CD4-positive, alpha-beta T cell (primary cell): ENCODE data around the gene NCAN. TPM values are rescaled to one million over a fixed set of nuclear protein-coding genes. Genes with fewer than 3 reads are reported as not detected.

Source experiments
- ATAC-seq: fragments of 200-7000 bp; cut with Tn5 transposase; one replicate; pipeline ENCODE4 v1.10.0; 2022; ENCODE audit warnings: mild to moderate bottlenecking; ENCODE audit not compliant: poor library complexity
- CTCF ChIA-PET: fragments of 350-600 bp; sonication (Branson Sonifier 250); formaldehyde crosslinking; loops from one replicate; lab custom pipeline; 2021; ENCODE audit warnings: antibody characterized with exemption, inconsistent platforms; lab: Charles Lee
- POLR2A ChIA-PET: fragments of 350-600 bp; sonication (Branson Sonifier 250); formaldehyde crosslinking; loops from one replicate; lab custom pipeline; 2021; ENCODE audit warnings: antibody characterized with exemption, inconsistent platforms; lab: Charles Lee
- DNase-seq, 14 experiments: peaks; one replicate each; pipeline ENCODE4 v3.0.0-alpha.2; 2013 to 2020; ENCODE audit warnings: mixed read lengths in 2 of 14
- H3K27ac ChIP-seq, 2 donors: one replicate each; pipeline versions ENCODE4 v1.5.1 to v1.7.0; 2013; ENCODE audit warnings: low read length in 2 of 2, low read depth in 1 of 2, mild to moderate bottlenecking in 1 of 2
- H3K27me3 ChIP-seq, 2 experiments: 1 replicate in 1 of 2; 2 replicates in 1 of 2; pipeline versions ENCODE4 v1.6.1 to v1.7.0; 2013; ENCODE audit warnings: low read length in 2 of 2, control low read depth in 1 of 2, mild to moderate bottlenecking in 1 of 2, moderate library complexity in 1 of 2; ENCODE audit not compliant: insufficient read depth in 2 of 2, control insufficient read depth in 1 of 2
- H3K36me3 ChIP-seq: one replicate; pipeline ENCODE4 v1.6.1; 2013; ENCODE audit warnings: low read length, control low read depth; ENCODE audit not compliant: insufficient read depth
- H3K4me1 ChIP-seq: one replicate; pipeline ENCODE4 v1.6.1; 2013; ENCODE audit warnings: low read length, control low read depth; ENCODE audit not compliant: insufficient read depth
- H3K4me3 ChIP-seq: one replicate; pipeline ENCODE4 v1.5.1; 2013; ENCODE audit warnings: mild to moderate bottlenecking, low read length, moderate library complexity
- H3K9me3 ChIP-seq, 2 experiments: 1 replicate in 1 of 2; 2 replicates in 1 of 2; pipeline versions ENCODE4 v1.6.1 to v1.7.0; 2013; ENCODE audit warnings: low read length in 2 of 2, mild to moderate bottlenecking in 2 of 2, control low read depth in 1 of 2, moderate library complexity in 1 of 2; ENCODE audit not compliant: control insufficient read depth in 1 of 2, insufficient read depth in 1 of 2
- H3K27ac Mint-ChIP-seq: one replicate; pipeline ENCODE4 v1.8.0; 2020; ENCODE audit warnings: mixed read lengths
- H3K27me3 Mint-ChIP-seq: one replicate; pipeline ENCODE4 v1.8.0; 2021; ENCODE audit warnings: mixed read lengths
- H3K36me3 Mint-ChIP-seq: one replicate; pipeline ENCODE4 v1.8.0; 2021; ENCODE audit warnings: low read depth, mixed read lengths
- H3K4me1 Mint-ChIP-seq: one replicate; pipeline ENCODE4 v1.8.0; 2021; ENCODE audit warnings: low read depth, mixed read lengths
- H3K4me3 Mint-ChIP-seq: one replicate; pipeline ENCODE4 v1.8.0; 2020; ENCODE audit warnings: mild to moderate bottlenecking, mixed read lengths
- H3K9me3 Mint-ChIP-seq: one replicate; pipeline ENCODE4 v1.8.0; 2020; ENCODE audit warnings: mixed read lengths
- intact Hi-C, 2 experiments: fragments of 100-400 bp; cut with DNase I in 1 of 2; cut with micrococcal nuclease in 1 of 2; formaldehyde crosslinking; loops; one replicate each; pipeline versions ENCODE4 v1.15.1 to v1.9.0; 2023 to 2025; cut with DNase I, micrococcal nuclease
- total RNA-seq, 174 experiments: library from RNA in 2 of 174; stranded (reverse) in 2 of 174; gene quantifications; one replicate each; pipeline ENCODE4 v1.2.3 and lab custom pipeline; 2021 to 2026
- TF ChIP-seq, protein P1 (sequence below): fragments of 200-600 bp; IDR thresholded peaks from one replicate; pipeline ENCODE4 v1.8.0; 2022; ENCODE audit warnings: antibody characterized with exemption, mild to moderate bottlenecking

NCAN gene
- total RNA-seq, 2 experiments from 2014 or later = not detected

GRCh38 chr19:19271828-19272599, 60.3 kb downstream of the NCAN start:
- Mint-ChIP-seq H3K27me3 (peaks cover 19% of the 10 kb centered on the region), H3K9me3 (no peaks in the 10 kb centered on the region), H3K27ac (no peak overlapping the region), H3K4me1 (peaks cover 7% of the 10 kb centered on the region), H3K36me3 (peaks cover 11% of the 10 kb centered on the region), H3K4me3 (no peak overlapping the region)
- Histone ChIP-seq H3K27me3 (peaks cover 6 to 10% of the 10 kb centered on the region in 2 experiments), H3K9me3 (no peaks in the 10 kb centered on the region), H3K27ac (no peak overlapping the region), H3K36me3 (peaks cover 13% of the 10 kb centered on the region), H3K4me3 (no peak overlapping the region), H3K4me1 (peaks cover 6% of the 10 kb centered on the region)
- no peak for DNase-seq
- no peak for ATAC-seq
- ChIA-PET POLR2A (no interaction called here), CTCF (no interaction called here)
- TF ChIP-seq, protein P1, sequence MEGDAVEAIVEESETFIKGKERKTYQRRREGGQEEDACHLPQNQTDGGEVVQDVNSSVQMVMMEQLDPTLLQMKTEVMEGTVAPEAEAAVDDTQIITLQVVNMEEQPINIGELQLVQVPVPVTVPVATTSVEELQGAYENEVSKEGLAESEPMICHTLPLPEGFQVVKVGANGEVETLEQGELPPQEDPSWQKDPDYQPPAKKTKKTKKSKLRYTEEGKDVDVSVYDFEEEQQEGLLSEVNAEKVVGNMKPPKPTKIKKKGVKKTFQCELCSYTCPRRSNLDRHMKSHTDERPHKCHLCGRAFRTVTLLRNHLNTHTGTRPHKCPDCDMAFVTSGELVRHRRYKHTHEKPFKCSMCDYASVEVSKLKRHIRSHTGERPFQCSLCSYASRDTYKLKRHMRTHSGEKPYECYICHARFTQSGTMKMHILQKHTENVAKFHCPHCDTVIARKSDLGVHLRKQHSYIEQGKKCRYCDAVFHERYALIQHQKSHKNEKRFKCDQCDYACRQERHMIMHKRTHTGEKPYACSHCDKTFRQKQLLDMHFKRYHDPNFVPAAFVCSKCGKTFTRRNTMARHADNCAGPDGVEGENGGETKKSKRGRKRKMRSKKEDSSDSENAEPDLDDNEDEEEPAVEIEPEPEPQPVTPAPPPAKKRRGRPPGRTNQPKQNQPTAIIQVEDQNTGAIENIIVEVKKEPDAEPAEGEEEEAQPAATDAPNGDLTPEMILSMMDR = no peak
- intact Hi-C loops = no loop called here

- DNase-seq = no peak
- no peak overlapping the region for H3K4me3 Mint-ChIP-seq
- Histone ChIP-seq H3K27ac (no peak overlapping the region), H3K27me3 (peaks cover 6 to 10% of the 10 kb centered on the region in 2 experiments), H3K36me3 (peaks cover 33% of the 10 kb centered on the region), H3K4me1 (peaks cover 6% of the 10 kb centered on the region), H3K4me3 (no peak overlapping the region), H3K9me3 (no peaks in the 10 kb centered on the region)
- CTCF ChIA-PET = no interaction called here
- intact Hi-C loops = no loop called here
- H3K4me1 Mint-ChIP-seq = peaks cover 7% of the 10 kb centered on the region
- TF ChIP-seq, protein P1 = no peak
- peaks cover 29% of the 10 kb centered on the region for H3K36me3 Mint-ChIP-seq
- peaks cover 19% of the 10 kb centered on the region for H3K27me3 Mint-ChIP-seq
- ATAC-seq = no peak
- no peak overlapping the region for H3K27ac Mint-ChIP-seq
- POLR2A ChIA-PET = no interaction called here
- no peaks in the 10 kb centered on the region for H3K9me3 Mint-ChIP-seq
Observed at GRCh38 chr19:19274146-19274545, 62.4 kb downstream of the NCAN start.

GRCh38 chr19:19274716-19275565, 63.2 kb downstream of the NCAN start:
- Mint-ChIP-seq H3K4me1 (peaks cover 7% of the 10 kb centered on the region), H3K4me3 (no peak overlapping the region), H3K27ac (no peak overlapping the region), H3K9me3 (no peaks in the 10 kb centered on the region), H3K27me3 (peaks cover 19% of the 10 kb centered on the region), H3K36me3 (peaks cover 36% of the 10 kb centered on the region)
- Histone ChIP-seq H3K4me1 (peaks cover 6% of the 10 kb centered on the region), H3K27ac (no peak overlapping the region), H3K4me3 (no peak overlapping the region), H3K27me3 (peaks cover 6 to 10% of the 10 kb centered on the region in 2 experiments), H3K9me3 (no peaks in the 10 kb centered on the region), H3K36me3 (peaks cover 41% of the 10 kb centered on the region)
- no peak for ATAC-seq
- ChIA-PET POLR2A (no interaction called here), CTCF (no interaction called here)
- intact Hi-C loops = no loop called here
- no peak for DNase-seq
- TF ChIP-seq, protein P1 = no peak
